GM12878 (cell line): ENCODE results near the gene AMBN. TPM values are rescaled to one million over a fixed set of nuclear protein-coding genes. Genes with fewer than 3 reads are reported as not detected.

Experiments
- ATAC-seq: fragments of 200-7000 bp; cut with Tn5 transposase; 3 replicates; pipeline ENCODE4 v1.9.1; 2020; ENCODE audit warnings: mild to moderate bottlenecking, moderate library complexity
- BruUV-seq: library from RNA; stranded (reverse); fragments of 400-500 nt; replicated peaks from 2 replicates; lab custom pipeline; 2021; lab: Mats Ljungman, UMichigan
- CTCF ChIA-PET: fragments of 300-600 bp; sonication (Branson Sonifier 250); formaldehyde crosslinking; extraction: SDS; loops from one replicate; lab custom pipeline; 2021; ENCODE audit warnings: inconsistent platforms; lab: Yijun Ruan, JAX
- POLR2A ChIA-PET: fragments of 350-600 bp; formaldehyde crosslinking; extraction: SDS; loops from one replicate; lab custom pipeline; 2021; ENCODE audit warnings: inconsistent platforms; lab: Charles Lee
- RAD21 ChIA-PET: fragments of 300-600 bp; sonication (Branson Sonifier 250); formaldehyde crosslinking; loops from one replicate; lab custom pipeline; 2023; ENCODE audit warnings: antibody characterized with exemption; ENCODE audit not compliant: unreplicated experiment; lab: Charles Lee
- SMC1A ChIA-PET: fragments of 300-600 bp; sonication (Branson Sonifier 250); formaldehyde crosslinking; loops from one replicate; lab custom pipeline; 2023; ENCODE audit not compliant: unreplicated experiment, uncharacterized antibody; lab: Charles Lee
- DNase-seq: peaks from one replicate; pipeline ENCODE4 v3.0.0-alpha.2; 2011; ENCODE audit warnings: low read depth, low spot score
- FAIRE-seq: peaks from 3 replicates; lab custom pipeline; 2011; peaks lifted over from hg19 to GRCh38; lab: Jason Lieb, UNC
- H2AFZ ChIP-seq: 2 replicates; pipeline ENCODE4 v1.6.0; 2011; ENCODE audit warnings: low read depth, low read length, control low read depth; ENCODE audit not compliant: control insufficient read depth
- H3K27ac ChIP-seq: 2 replicates; pipeline ENCODE4 v1.5.1; 2011; ENCODE audit warnings: control low read depth; ENCODE audit not compliant: control insufficient read depth, insufficient read depth
- H3K27me3 ChIP-seq, 2 experiments: replicated peaks in 1 of 2; 2 replicates each; pipeline versions ENCODE4 v1.6.0 to v1.6.1; 2011; ENCODE audit warnings: low read length in 1 of 2; ENCODE audit not compliant: control insufficient read depth in 2 of 2, insufficient read depth in 2 of 2
- H3K36me3 ChIP-seq, 2 experiments: 2 replicates each; pipeline ENCODE4 v1.5.1; 2011; ENCODE audit warnings: low read length in 1 of 2; ENCODE audit not compliant: control insufficient read depth in 2 of 2, insufficient read depth in 2 of 2
- H3K4me1 ChIP-seq: 2 replicates; pipeline ENCODE4 v1.6.1; 2011; ENCODE audit warnings: mild to moderate bottlenecking, low read length, moderate library complexity, mixed read lengths; ENCODE audit not compliant: control insufficient read depth, insufficient read depth
- H3K4me2 ChIP-seq: 2 replicates; pipeline ENCODE4 v1.6.0; 2011; ENCODE audit warnings: control low read depth; ENCODE audit not compliant: control insufficient read depth, insufficient read depth
- H3K4me3 ChIP-seq: fragments of 200-600 bp; sonication (generic); 2 replicates; pipeline ENCODE4 v1.5.1; 2016
- H3K79me2 ChIP-seq: 2 replicates; pipeline ENCODE4 v1.6.0; 2011; ENCODE audit warnings: low read length; ENCODE audit not compliant: control insufficient read depth, insufficient read depth
- H3K9ac ChIP-seq: 2 replicates; pipeline ENCODE4 v1.8.0; 2011; ENCODE audit warnings: low read length, control low read depth, mixed read lengths; ENCODE audit not compliant: control insufficient read depth, insufficient read depth
- H3K9me3 ChIP-seq: replicated peaks from 3 replicates; pipeline ENCODE4 v1.5.1; 2011; ENCODE audit warnings: mild to moderate bottlenecking, low read length; ENCODE audit not compliant: control insufficient read depth, insufficient read depth
- H4K20me1 ChIP-seq: 2 replicates; pipeline ENCODE4 v1.6.0; 2011; ENCODE audit not compliant: control insufficient read depth, insufficient read depth
- ATF7 ChIP-seq: fragments of 450-650 bp; IDR thresholded peaks from 2 replicates; pipeline ENCODE4 v1.6.1; 2016; ENCODE audit warnings: low read depth, mild to moderate bottlenecking
- CHD1 ChIP-seq: IDR thresholded peaks from 2 replicates; pipeline ENCODE4 v1.6.1; 2012; ENCODE audit warnings: low read depth, low read length, improper control_type of control experiment
- FOS ChIP-seq: IDR thresholded peaks from 3 replicates; pipeline ENCODE4 v1.6.1; 2011; ENCODE audit warnings: borderline replicate concordance; ENCODE audit not compliant: insufficient read length; ENCODE audit errors: extremely low read depth
- FOXM1 ChIP-seq: IDR thresholded peaks from 2 replicates; pipeline ENCODE4 v1.6.1; 2012; ENCODE audit warnings: low read depth, mild to moderate bottlenecking, inconsistent platforms, low read length, moderate library complexity
- JUND ChIP-seq: IDR thresholded peaks from 2 replicates; pipeline ENCODE4 v1.6.1; 2012; ENCODE audit warnings: low read depth, mild to moderate bottlenecking, low read length, improper control_type of control experiment, moderate library complexity
- NR2C1 ChIP-seq: fragments of 450-650 bp; IDR thresholded peaks from 2 replicates; pipeline ENCODE4 v1.6.1; 2017; ENCODE audit warnings: antibody characterized with exemption, mild to moderate bottlenecking, moderate library complexity
- REST ChIP-seq: IDR thresholded peaks from 2 replicates; pipeline ENCODE4 v1.6.1; 2012; ENCODE audit warnings: mild to moderate bottlenecking, low read depth, low read length
- SPI1 ChIP-seq: IDR thresholded peaks from 2 replicates; pipeline ENCODE4 v1.6.1; 2011; ENCODE audit warnings: low read depth, mild to moderate bottlenecking, low read length, moderate library complexity, borderline replicate concordance; ENCODE audit not compliant: insufficient read depth
- SREBF2 ChIP-seq: IDR thresholded peaks from 2 replicates; pipeline ENCODE4 v1.6.1; 2012; ENCODE audit warnings: mild to moderate bottlenecking, low read length
- ZNF24 ChIP-seq: fragments of 450-650 bp; IDR thresholded peaks from 2 replicates; pipeline ENCODE4 v1.6.1; 2017; ENCODE audit warnings: antibody characterized with exemption, mild to moderate bottlenecking
- ZNF384 ChIP-seq: IDR thresholded peaks from 2 replicates; pipeline ENCODE4 v1.6.1; 2012; ENCODE audit warnings: low read depth, mild to moderate bottlenecking, low read length, improper control_type of control experiment, borderline replicate concordance
- WGBS: methylation state at CpG from one replicate; pipeline ENCODE4 v1.1.6; 2016; ENCODE audit warnings: low lambda C conversion rate; ENCODE audit not compliant: insufficient replicate concordance, insufficient coverage; ENCODE audit errors: missing lambda C conversion rate; 5-methylcytosine and 5-hydroxymethylcytosine counted together
- in situ Hi-C: fragments of 300-500 bp; cut with MboI; formaldehyde crosslinking; loops from 9 replicates; pipeline ENCODE4 v1.14.3; 2018; ENCODE audit warnings: mixed read lengths
- intact Hi-C: fragments of 100-400 bp; cut with micrococcal nuclease; formaldehyde crosslinking; loops from one replicate; pipeline ENCODE4 v1.14.2; 2022; ENCODE audit not compliant: unreplicated experiment
- polyA plus RNA-seq, 11 experiments: library from polyadenylated mRNA; depleted of rRNA in 4 of 11; unstranded in 6 of 11; stranded (reverse) in 5 of 11; fragments of >200 nt; fragmentation: Nextera tagmentation in 4 of 11; fragmentation: Illumina TruSeq in 1 of 11; extraction: Ambion mirVana in 4 of 11; extraction: Trizol in 1 of 11; gene quantifications; 1 replicate in 1 of 11; 2 replicates in 10 of 11; pipeline versions ENCODE4 v1.2.1 to v1.2.3, GENCODE V29; 2011 to 2016; ENCODE audit warnings: inconsistent platforms in 2 of 11, missing spikeins in 2 of 11, low read depth in 1 of 11
- total RNA-seq, 4 experiments: library from RNA; depleted of rRNA in 3 of 4; stranded (reverse); fragments of >200 nt in 3 of 4; fragmentation: Illumina TruSeq in 1 of 4; extraction: Trizol in 1 of 4; gene quantifications; 2 replicates each; pipeline versions ENCODE4 v1.2.1 to v1.2.3, GENCODE V29; 2013 to 2021
- TF ChIP-seq, protein P1 (sequence below): fragments of 150-350 bp; IDR thresholded peaks from 2 replicates; pipeline ENCODE4 v1.6.1; 2016; ENCODE audit warnings: low read depth, low read length
- TF ChIP-seq, protein P2 (sequence below): fragments of 450-650 bp; IDR thresholded peaks from 2 replicates; pipeline ENCODE4 v1.6.1; 2017; ENCODE audit warnings: mild to moderate bottlenecking, moderate library complexity

Gene AMBN
- total and polyA plus RNA-seq, 10 of the 15 experiments (the other 5 are each of a cell fraction or from before 2014, with no cell fraction given): 0.18 TPM; not detected in 9

- intact Hi-C loops: loop anchor here (10.0 kb wide), 2 partner anchors 578 to 1698 kb away; no protein-coding TSS in a partner anchor
- no peaks in the 10 kb centered on the region for H3K4me1 ChIP-seq
- CTCF ChIA-PET: interaction anchor here (0.7 to 1.7 kb wide), 3 partner anchors 22 to 578 kb away, joined by 3 to 6 read pairs (median 4); partner anchors contain the start of gene ENAM
These were observed 14.4 kb downstream of the AMBN start for GRCh38 chr4:70606459-70606858.

More at GRCh38 chr4:70606459-70606858, 14.4 kb downstream of the AMBN start:
- Histone ChIP-seq H4K20me1 (no peaks in the 10 kb centered on the region), H3K9ac (no peak overlapping the region), H3K4me3 (no peak overlapping the region), H3K79me2 (no peaks in the 10 kb centered on the region), H3K9me3 (no peaks in the 10 kb centered on the region)
- no peak for ATAC-seq
- TF ChIP-seq SREBF2 (no peak), ATF7 (no peak), JUND (no peak), FOXM1 (no peak), NR2C1 (no peak), ZNF384 (no peak), CHD1 (no peak), ZNF24 (no peak), FOS (no peak), REST (no peak), SPI1 (no peak)
- TF ChIP-seq, protein P1, sequence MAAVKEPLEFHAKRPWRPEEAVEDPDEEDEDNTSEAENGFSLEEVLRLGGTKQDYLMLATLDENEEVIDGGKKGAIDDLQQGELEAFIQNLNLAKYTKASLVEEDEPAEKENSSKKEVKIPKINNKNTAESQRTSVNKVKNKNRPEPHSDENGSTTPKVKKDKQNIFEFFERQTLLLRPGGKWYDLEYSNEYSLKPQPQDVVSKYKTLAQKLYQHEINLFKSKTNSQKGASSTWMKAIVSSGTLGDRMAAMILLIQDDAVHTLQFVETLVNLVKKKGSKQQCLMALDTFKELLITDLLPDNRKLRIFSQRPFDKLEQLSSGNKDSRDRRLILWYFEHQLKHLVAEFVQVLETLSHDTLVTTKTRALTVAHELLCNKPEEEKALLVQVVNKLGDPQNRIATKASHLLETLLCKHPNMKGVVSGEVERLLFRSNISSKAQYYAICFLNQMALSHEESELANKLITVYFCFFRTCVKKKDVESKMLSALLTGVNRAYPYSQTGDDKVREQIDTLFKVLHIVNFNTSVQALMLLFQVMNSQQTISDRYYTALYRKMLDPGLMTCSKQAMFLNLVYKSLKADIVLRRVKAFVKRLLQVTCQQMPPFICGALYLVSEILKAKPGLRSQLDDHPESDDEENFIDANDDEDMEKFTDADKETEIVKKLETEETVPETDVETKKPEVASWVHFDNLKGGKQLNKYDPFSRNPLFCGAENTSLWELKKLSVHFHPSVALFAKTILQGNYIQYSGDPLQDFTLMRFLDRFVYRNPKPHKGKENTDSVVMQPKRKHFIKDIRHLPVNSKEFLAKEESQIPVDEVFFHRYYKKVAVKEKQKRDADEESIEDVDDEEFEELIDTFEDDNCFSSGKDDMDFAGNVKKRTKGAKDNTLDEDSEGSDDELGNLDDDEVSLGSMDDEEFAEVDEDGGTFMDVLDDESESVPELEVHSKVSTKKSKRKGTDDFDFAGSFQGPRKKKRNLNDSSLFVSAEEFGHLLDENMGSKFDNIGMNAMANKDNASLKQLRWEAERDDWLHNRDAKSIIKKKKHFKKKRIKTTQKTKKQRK: no peak
- TF ChIP-seq, protein P2, sequence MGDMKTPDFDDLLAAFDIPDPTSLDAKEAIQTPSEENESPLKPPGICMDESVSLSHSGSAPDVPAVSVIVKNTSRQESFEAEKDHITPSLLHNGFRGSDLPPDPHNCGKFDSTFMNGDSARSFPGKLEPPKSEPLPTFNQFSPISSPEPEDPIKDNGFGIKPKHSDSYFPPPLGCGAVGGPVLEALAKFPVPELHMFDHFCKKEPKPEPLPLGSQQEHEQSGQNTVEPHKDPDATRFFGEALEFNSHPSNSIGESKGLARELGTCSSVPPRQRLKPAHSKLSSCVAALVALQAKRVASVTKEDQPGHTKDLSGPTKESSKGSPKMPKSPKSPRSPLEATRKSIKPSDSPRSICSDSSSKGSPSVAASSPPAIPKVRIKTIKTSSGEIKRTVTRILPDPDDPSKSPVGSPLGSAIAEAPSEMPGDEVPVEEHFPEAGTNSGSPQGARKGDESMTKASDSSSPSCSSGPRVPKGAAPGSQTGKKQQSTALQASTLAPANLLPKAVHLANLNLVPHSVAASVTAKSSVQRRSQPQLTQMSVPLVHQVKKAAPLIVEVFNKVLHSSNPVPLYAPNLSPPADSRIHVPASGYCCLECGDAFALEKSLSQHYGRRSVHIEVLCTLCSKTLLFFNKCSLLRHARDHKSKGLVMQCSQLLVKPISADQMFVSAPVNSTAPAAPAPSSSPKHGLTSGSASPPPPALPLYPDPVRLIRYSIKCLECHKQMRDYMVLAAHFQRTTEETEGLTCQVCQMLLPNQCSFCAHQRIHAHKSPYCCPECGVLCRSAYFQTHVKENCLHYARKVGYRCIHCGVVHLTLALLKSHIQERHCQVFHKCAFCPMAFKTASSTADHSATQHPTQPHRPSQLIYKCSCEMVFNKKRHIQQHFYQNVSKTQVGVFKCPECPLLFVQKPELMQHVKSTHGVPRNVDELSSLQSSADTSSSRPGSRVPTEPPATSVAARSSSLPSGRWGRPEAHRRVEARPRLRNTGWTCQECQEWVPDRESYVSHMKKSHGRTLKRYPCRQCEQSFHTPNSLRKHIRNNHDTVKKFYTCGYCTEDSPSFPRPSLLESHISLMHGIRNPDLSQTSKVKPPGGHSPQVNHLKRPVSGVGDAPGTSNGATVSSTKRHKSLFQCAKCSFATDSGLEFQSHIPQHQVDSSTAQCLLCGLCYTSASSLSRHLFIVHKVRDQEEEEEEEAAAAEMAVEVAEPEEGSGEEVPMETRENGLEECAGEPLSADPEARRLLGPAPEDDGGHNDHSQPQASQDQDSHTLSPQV: no peak
- TF ChIP-seq, all 136 proteins: peak for 0
- no peak for FAIRE-seq
- RAD21 ChIA-PET: interaction anchor here (1.4 kb wide), 1 partner anchor 10 kb away, joined by 3 read pairs; no protein-coding TSS in a partner anchor
- 40% methylated on average over 8 of the region's 8 CpGs for WGBS
- Histone ChIP-seq H2AFZ (no peak overlapping the region), H3K27ac (no peak overlapping the region), H3K4me2 (no peak overlapping the region), H3K36me3 (no peaks in the 10 kb centered on the region), H3K27me3 (no peaks in the 10 kb centered on the region)
- SMC1A ChIA-PET: interaction anchor here (0.7 to 2.8 kb wide), 2 partner anchors 51 to 83 kb away, joined by 3 to 8 read pairs; no protein-coding TSS in a partner anchor
- no TSS peak for BruUV-seq
- POLR2A ChIA-PET: no interaction called here
- in situ Hi-C loops: loop anchor here (25.0 kb wide), 2 partner anchors 1106 to 1681 kb away; no protein-coding TSS in a partner anchor
- no peak for DNase-seq
